Metanephros (tissue), 1 donor: ENCODE results near the gene CSN1S1. TPM values are rescaled to one million over a fixed set of nuclear protein-coding genes. Genes with fewer than 3 reads are reported as not detected.

Experiments
- total RNA-seq: library from RNA; depleted of rRNA; stranded (reverse); fragments of >200 nt; gene quantifications from one replicate; pipeline ENCODE4 v1.2.3, GENCODE V29; 2014

The CSN1S1 gene
- not detected for total RNA-seq

DNA sequence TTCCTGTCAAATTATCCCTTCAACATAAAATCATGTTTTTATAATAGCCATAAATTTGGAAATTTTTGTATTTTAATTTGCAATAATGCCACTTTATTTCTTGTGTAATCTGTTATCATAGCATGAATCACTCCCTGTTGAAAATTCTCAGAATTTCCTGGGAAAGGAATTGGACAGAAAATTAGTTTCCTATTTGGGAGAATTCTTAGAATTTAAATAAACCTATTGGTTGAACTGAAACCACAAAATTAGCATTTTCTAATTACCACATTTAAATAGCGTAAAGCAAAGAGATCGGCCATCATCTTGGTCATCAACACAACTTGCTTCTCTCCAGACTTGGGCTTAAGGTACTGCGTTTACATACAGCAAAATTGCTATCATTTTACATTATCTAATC is at the start of gene CSN1S1:
TSS of gene CSN1S1 (plus strand) at position 301 of the 400 bp plus-strand sequence. CDS start 1,488 bp downstream, outside the sequence.

GRCh38 chr4:69965628-69966027 is 34.8 kb downstream of the CSN1S1 start, which contains the start of gene CSN2:
CSN2 (minus strand) TSS chr4:69965728; CDS start chr4:69960995, 4,733 bp downstream.

DNA sequence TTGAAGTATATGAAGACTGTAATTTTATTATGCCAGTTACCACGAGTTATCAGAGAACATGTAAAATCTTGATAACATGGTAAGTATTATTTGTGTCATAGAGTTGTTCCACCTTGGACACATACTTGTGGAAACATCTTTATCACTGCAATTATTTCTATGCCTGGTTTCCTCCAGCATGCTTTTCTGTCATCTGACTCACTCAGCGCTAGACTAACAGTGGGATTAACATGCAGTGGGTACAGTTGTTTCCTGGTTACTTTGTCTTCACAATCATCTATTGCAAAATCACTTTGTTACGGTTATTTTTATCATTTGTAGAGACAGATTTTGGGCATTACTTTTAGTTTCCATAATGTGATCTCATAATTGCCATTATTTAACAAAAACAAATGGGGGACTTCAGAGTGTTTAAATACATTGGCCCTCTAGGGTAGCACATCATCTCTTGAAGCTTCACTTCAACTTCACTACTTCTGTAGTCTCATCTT is 64.7 kb downstream of the CSN1S1 start, which contains the start of gene STATH:
TSS of gene STATH (plus strand) at position 441 of the 491 bp plus-strand sequence. CDS start 2,472 bp downstream, outside the sequence.

Other genes with a start within 250 kb of the CSN1S1 start
- 1.6 TPM for gene SULT1B1, start 170.4 kb upstream of the CSN1S1 start, total RNA-seq
- gene SULT1E1, start 70.9 kb upstream of the CSN1S1 start, total RNA-seq, result 354 TPM
- not detected for gene CSN2, start 34.7 kb downstream of the CSN1S1 start, total RNA-seq
- gene STATH, start 64.9 kb downstream of the CSN1S1 start, total RNA-seq, result not detected
- gene HTN3, start 97.4 kb downstream of the CSN1S1 start, total RNA-seq, result not detected
- not detected for gene HTN1, start 119.4 kb downstream of the CSN1S1 start, total RNA-seq
- not detected for gene PRR27, start 223.2 kb downstream of the CSN1S1 start, total RNA-seq